IMR-90 (cell line): ENCODE results near the gene AGTPBP1. TPM values are rescaled to one million over a fixed set of nuclear protein-coding genes. Genes with fewer than 3 reads are reported as not detected.

Experiments used
- ATAC-seq: fragments of 200-7000 bp; cut with Tn5 transposase; 2 replicates; pipeline ENCODE4 v1.9.1; 2020; ENCODE audit warnings: low read depth, mild to moderate bottlenecking, moderate library complexity
- BruUV-seq: library from RNA; stranded (reverse); fragments of 400-500 nt; replicated peaks from 2 replicates; lab custom pipeline; 2021; lab: Mats Ljungman, UMichigan
- CTCF ChIA-PET: fragments of 300-600 bp; formaldehyde crosslinking; extraction: SDS; loops from one replicate; lab custom pipeline; 2021; ENCODE audit warnings: antibody characterized with exemption; lab: Yijun Ruan, JAX
- POLR2A ChIA-PET: fragments of 300-600 bp; sonication (Branson Sonifier 250); formaldehyde crosslinking; loops from one replicate; lab custom pipeline; 2022; ENCODE audit warnings: antibody characterized with exemption; ENCODE audit not compliant: unreplicated experiment; lab: Charles Lee
- DNase-seq: peaks from one replicate; pipeline ENCODE4 v3.0.0; 2013
- H2AFZ ChIP-seq: replicated peaks from 2 replicates; pipeline ENCODE3; 2013; ENCODE audit warnings: low read length, mild to moderate bottlenecking; ENCODE audit not compliant: poor library complexity
- H2AK5ac ChIP-seq: 2 replicates; pipeline ENCODE4 v1.6.1; 2013; ENCODE audit warnings: low read depth, low read length, inconsistent platforms
- H2AK9ac ChIP-seq: replicated peaks from 2 replicates; pipeline ENCODE3; 2013; ENCODE audit warnings: mild to moderate bottlenecking, low read depth, low read length, moderate library complexity; ENCODE audit not compliant: poor library complexity
- H2BK120ac ChIP-seq: 2 replicates; pipeline ENCODE4 v1.6.1; 2013; ENCODE audit warnings: low read depth, low read length, inconsistent platforms
- H2BK15ac ChIP-seq: 3 replicates; pipeline ENCODE4 v1.6.1; 2013; ENCODE audit warnings: low read depth, low read length, inconsistent platforms
- H2BK20ac ChIP-seq: 2 replicates; pipeline ENCODE4 v1.6.1; 2013; ENCODE audit warnings: low read depth, mild to moderate bottlenecking, inconsistent platforms, low read length, moderate library complexity
- H2BK5ac ChIP-seq: 2 replicates; pipeline ENCODE4 v1.6.1; 2013; ENCODE audit warnings: mild to moderate bottlenecking, low read depth, low read length, inconsistent platforms; ENCODE audit not compliant: poor library complexity, severe bottlenecking
- H3K14ac ChIP-seq: replicated peaks from 2 replicates; pipeline ENCODE4 v1.6.1; 2013; ENCODE audit warnings: low read depth, low read length, inconsistent platforms
- H3K18ac ChIP-seq: 2 replicates; pipeline ENCODE4 v1.6.1; 2013; ENCODE audit warnings: low read depth, low read length, control low read depth
- H3K23ac ChIP-seq: 2 replicates; pipeline ENCODE4 v1.6.1; 2013; ENCODE audit warnings: low read depth, low read length, inconsistent platforms
- H3K27ac ChIP-seq: 2 replicates; pipeline ENCODE4 v1.5.1; 2013; ENCODE audit warnings: mild to moderate bottlenecking, control low read depth, low read length; ENCODE audit not compliant: insufficient read depth
- H3K27me3 ChIP-seq: 2 replicates; pipeline ENCODE4 v1.6.1; 2013; ENCODE audit warnings: low read length; ENCODE audit not compliant: control insufficient read depth, insufficient read depth
- H3K36me3 ChIP-seq: 2 replicates; pipeline ENCODE4 v1.6.1; 2013; ENCODE audit warnings: low read length, mixed read lengths; ENCODE audit not compliant: control insufficient read depth, insufficient read depth
- H3K4ac ChIP-seq: 2 replicates; pipeline ENCODE4 v1.6.1; 2013; ENCODE audit warnings: low read depth, low read length, inconsistent platforms
- H3K4me1 ChIP-seq: 2 replicates; pipeline ENCODE4 v1.6.1; 2013; ENCODE audit warnings: low read length, mixed read lengths; ENCODE audit not compliant: control insufficient read depth, insufficient read depth
- H3K4me2 ChIP-seq: 2 replicates; pipeline ENCODE4 v1.6.1; 2013; ENCODE audit warnings: low read depth, mild to moderate bottlenecking, control low read depth, low read length, moderate library complexity
- H3K4me3 ChIP-seq: 2 replicates; pipeline ENCODE4 v1.5.1; 2013; ENCODE audit warnings: low read depth, mild to moderate bottlenecking, control low read depth, low read length, moderate library complexity; ENCODE audit not compliant: insufficient read depth
- H3K56ac ChIP-seq: 2 replicates; pipeline ENCODE4 v1.6.1; 2013; ENCODE audit warnings: low read length, inconsistent platforms; ENCODE audit not compliant: insufficient read depth; ENCODE audit errors: extremely low read depth
- H3K79me1 ChIP-seq, 2 experiments: 2 replicates each; pipeline ENCODE4 v1.6.1; 2013; ENCODE audit warnings: low read length in 2 of 2, inconsistent platforms in 1 of 2, low read depth in 1 of 2
- H3K9ac ChIP-seq: 2 replicates; pipeline ENCODE4 v1.6.1; 2013; ENCODE audit warnings: low read depth, low read length, control low read depth
- H3K9me1 ChIP-seq: 2 replicates; pipeline ENCODE4 v1.6.1; 2013; ENCODE audit warnings: low read length, inconsistent platforms; ENCODE audit not compliant: insufficient read depth
- H3K9me3 ChIP-seq: 2 replicates; pipeline ENCODE4 v1.6.1; 2013; ENCODE audit warnings: low read length; ENCODE audit not compliant: control insufficient read depth, insufficient read depth
- H4K20me1 ChIP-seq: 2 replicates; pipeline ENCODE4 v1.6.1; 2013; ENCODE audit warnings: low read length, inconsistent platforms; ENCODE audit not compliant: insufficient read depth
- H4K5ac ChIP-seq: 2 replicates; pipeline ENCODE4 v1.6.1; 2013; ENCODE audit warnings: mild to moderate bottlenecking, low read depth, low read length, control low read depth
- H4K8ac ChIP-seq, 2 experiments: 2 replicates each; pipeline ENCODE4 v1.6.1; 2013; ENCODE audit warnings: low read depth in 2 of 2, low read length in 2 of 2, control low read depth in 1 of 2, inconsistent platforms in 1 of 2
- H4K91ac ChIP-seq: 2 replicates; pipeline ENCODE4 v1.6.1; 2013; ENCODE audit warnings: low read depth, low read length, inconsistent platforms; ENCODE audit not compliant: insufficient read depth
- CEBPB ChIP-seq: IDR thresholded peaks from 2 replicates; pipeline ENCODE4 v1.6.1; 2012; ENCODE audit warnings: low read depth, low read length, improper control_type of control experiment
- FOS ChIP-seq: fragments of 150-350 bp; IDR thresholded peaks from 2 replicates; pipeline ENCODE4 v1.6.1; 2016; ENCODE audit warnings: low read depth, low read length
- MAZ ChIP-seq: IDR thresholded peaks from 2 replicates; pipeline ENCODE4 v1.6.1; 2012; ENCODE audit warnings: low read depth, mild to moderate bottlenecking, low read length, improper control_type of control experiment, moderate library complexity, borderline replicate concordance
- NFE2L2 ChIP-seq: fragments of 150-350 bp; IDR thresholded peaks from 2 replicates; pipeline ENCODE4 v1.6.1; 2016; ENCODE audit warnings: low read depth, mild to moderate bottlenecking, low read length
- WGBS, 2 experiments: methylation state at CpG; one replicate each; pipeline versions ENCODE4 v1.1.5 to v1.1.7; 2013; ENCODE audit warnings: missing lambda C conversion rate in 2 of 2; ENCODE audit not compliant: insufficient read length in 1 of 2; ENCODE audit errors: extremely low coverage in 2 of 2; 5-methylcytosine and 5-hydroxymethylcytosine counted together
- dilution Hi-C: fragments of 300-500 bp; cut with HindIII; formaldehyde crosslinking; loops from one replicate; pipeline ENCODE4 v1.14.3; 2018; ENCODE audit warnings: low sequenced_read_pairs; ENCODE audit not compliant: unreplicated experiment
- in situ Hi-C: fragments of 300-500 bp; cut with MboI; formaldehyde crosslinking; loops from 3 replicates; pipeline ENCODE4 v1.14.3; 2019; ENCODE audit warnings: low sequenced_read_pairs, inconsistent platforms, mixed read lengths
- intact Hi-C: fragments of 100-400 bp; cut with micrococcal nuclease; formaldehyde crosslinking; loops from 2 replicates; pipeline ENCODE4 v1.10.0; 2022
- polyA plus RNA-seq, 3 experiments: library from polyadenylated mRNA; depleted of rRNA; stranded (reverse); fragments of >200 nt; gene quantifications; 2 replicates each; pipeline ENCODE4 v1.2.3, GENCODE V29; 2012; ENCODE audit warnings: low replicate concordance in 1 of 3
- total RNA-seq: library from RNA; depleted of rRNA; stranded (reverse); fragments of >200 nt; gene quantifications from 2 replicates; pipeline ENCODE4 v1.2.3, GENCODE V29; 2012
- TF ChIP-seq, protein P1 (sequence below): fragments of 150-350 bp; IDR thresholded peaks from 2 replicates; pipeline ENCODE4 v1.6.1; 2017; ENCODE audit warnings: mild to moderate bottlenecking, antibody characterized with exemption, low read length, low read depth
- TF ChIP-seq, protein P2 (sequence below): fragments of 150-350 bp; IDR thresholded peaks from 2 replicates; pipeline ENCODE4 v1.6.1; 2016; ENCODE audit warnings: low read depth, mild to moderate bottlenecking, low read length, moderate library complexity, borderline replicate concordance
- TF ChIP-seq, protein P3 (sequence below): conservative IDR thresholded peaks from 2 replicates; pipeline ENCODE4 v1.5.1; 2012; ENCODE audit warnings: mild to moderate bottlenecking, low read depth, low read length, improper control_type of control experiment

The AGTPBP1 gene
- total and polyA plus RNA-seq, 2 of the 4 experiments (the other 2 are of a cell fraction) = 3.3 to 9.0 TPM

- CTCF ChIA-PET = interaction anchor here (1.9 kb wide), 1 partner anchor 12 kb away, joined by 4 read pairs; no protein-coding TSS in a partner anchor
- no peak overlapping the region for H4K8ac ChIP-seq
- ATAC-seq = no peak
These were observed 14.3 kb downstream of the AGTPBP1 start for GRCh38 chr9:85727500-85727899.

More at GRCh38 chr9:85727500-85727899, 14.3 kb downstream of the AGTPBP1 start:
- BruUV-seq = no TSS peak
- H2BK20ac ChIP-seq = no peak overlapping the region
- peaks cover 3 to 4% of the 10 kb centered on the region in 2 experiments; a peak in 2 of 4 replicates for H3K79me1 ChIP-seq
- H2AFZ ChIP-seq = no peak overlapping the region
- POLR2A ChIA-PET = no interaction called here
- no peaks in the 10 kb centered on the region for H3K36me3 ChIP-seq
- H3K4ac ChIP-seq = no peak overlapping the region
- H2AK9ac ChIP-seq = no peak overlapping the region
- TF ChIP-seq FOS (no peak), CEBPB (no peak), NFE2L2 (no peak), MAZ (no peak)
- TF ChIP-seq, protein P1, sequence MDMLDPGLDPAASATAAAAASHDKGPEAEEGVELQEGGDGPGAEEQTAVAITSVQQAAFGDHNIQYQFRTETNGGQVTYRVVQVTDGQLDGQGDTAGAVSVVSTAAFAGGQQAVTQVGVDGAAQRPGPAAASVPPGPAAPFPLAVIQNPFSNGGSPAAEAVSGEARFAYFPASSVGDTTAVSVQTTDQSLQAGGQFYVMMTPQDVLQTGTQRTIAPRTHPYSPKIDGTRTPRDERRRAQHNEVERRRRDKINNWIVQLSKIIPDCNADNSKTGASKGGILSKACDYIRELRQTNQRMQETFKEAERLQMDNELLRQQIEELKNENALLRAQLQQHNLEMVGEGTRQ = no peak
- TF ChIP-seq, protein P2, sequence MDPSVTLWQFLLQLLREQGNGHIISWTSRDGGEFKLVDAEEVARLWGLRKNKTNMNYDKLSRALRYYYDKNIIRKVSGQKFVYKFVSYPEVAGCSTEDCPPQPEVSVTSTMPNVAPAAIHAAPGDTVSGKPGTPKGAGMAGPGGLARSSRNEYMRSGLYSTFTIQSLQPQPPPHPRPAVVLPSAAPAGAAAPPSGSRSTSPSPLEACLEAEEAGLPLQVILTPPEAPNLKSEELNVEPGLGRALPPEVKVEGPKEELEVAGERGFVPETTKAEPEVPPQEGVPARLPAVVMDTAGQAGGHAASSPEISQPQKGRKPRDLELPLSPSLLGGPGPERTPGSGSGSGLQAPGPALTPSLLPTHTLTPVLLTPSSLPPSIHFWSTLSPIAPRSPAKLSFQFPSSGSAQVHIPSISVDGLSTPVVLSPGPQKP = no peak
- TF ChIP-seq, protein P3, sequence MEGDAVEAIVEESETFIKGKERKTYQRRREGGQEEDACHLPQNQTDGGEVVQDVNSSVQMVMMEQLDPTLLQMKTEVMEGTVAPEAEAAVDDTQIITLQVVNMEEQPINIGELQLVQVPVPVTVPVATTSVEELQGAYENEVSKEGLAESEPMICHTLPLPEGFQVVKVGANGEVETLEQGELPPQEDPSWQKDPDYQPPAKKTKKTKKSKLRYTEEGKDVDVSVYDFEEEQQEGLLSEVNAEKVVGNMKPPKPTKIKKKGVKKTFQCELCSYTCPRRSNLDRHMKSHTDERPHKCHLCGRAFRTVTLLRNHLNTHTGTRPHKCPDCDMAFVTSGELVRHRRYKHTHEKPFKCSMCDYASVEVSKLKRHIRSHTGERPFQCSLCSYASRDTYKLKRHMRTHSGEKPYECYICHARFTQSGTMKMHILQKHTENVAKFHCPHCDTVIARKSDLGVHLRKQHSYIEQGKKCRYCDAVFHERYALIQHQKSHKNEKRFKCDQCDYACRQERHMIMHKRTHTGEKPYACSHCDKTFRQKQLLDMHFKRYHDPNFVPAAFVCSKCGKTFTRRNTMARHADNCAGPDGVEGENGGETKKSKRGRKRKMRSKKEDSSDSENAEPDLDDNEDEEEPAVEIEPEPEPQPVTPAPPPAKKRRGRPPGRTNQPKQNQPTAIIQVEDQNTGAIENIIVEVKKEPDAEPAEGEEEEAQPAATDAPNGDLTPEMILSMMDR = no peak
- H3K9me1 ChIP-seq = no peaks in the 10 kb centered on the region
- no peak overlapping the region for H2BK120ac ChIP-seq
- H2BK15ac ChIP-seq = no peak overlapping the region
- DNase-seq = no peak
- no peak overlapping the region for H3K4me3 ChIP-seq
- no peak overlapping the region for H2AK5ac ChIP-seq
- no peak overlapping the region for H3K4me2 ChIP-seq
- no peak overlapping the region for H2BK5ac ChIP-seq
- no peak overlapping the region for H3K9ac ChIP-seq
- no peak overlapping the region for H3K18ac ChIP-seq
- H3K9me3 ChIP-seq = no peaks in the 10 kb centered on the region
- dilution Hi-C loops (no loop called here), in situ Hi-C loops (no loop called here), intact Hi-C loops (no loop called here)
- no peak overlapping the region for H3K27ac ChIP-seq
- no peak overlapping the region for H4K5ac ChIP-seq
- H4K20me1 ChIP-seq = no peaks in the 10 kb centered on the region
- H3K4me1 ChIP-seq = no peaks in the 10 kb centered on the region
- no peak overlapping the region for H3K56ac ChIP-seq
- H3K27me3 ChIP-seq = no peaks in the 10 kb centered on the region
- WGBS, 2 experiments = no CpG with 5 or more reads among the region's 2 CpGs
- H3K14ac ChIP-seq = no peak overlapping the region
- no peak overlapping the region for H3K23ac ChIP-seq
- H4K91ac ChIP-seq = no peak overlapping the region
